ENCODE data around the gene PSD4.

- TF ChIP-seq CTCF (IDR thresholded peaks at IDR 0.05; ENCODE audit: poor library complexity) (no peak), EZH2 (IDR thresholded peaks at IDR 0.05; ENCODE audit: borderline replicate concordance) (no peak)
Measured at GRCh38 chr2:113228351-113228750, 54.6 kb downstream of the PSD4 start.
